ENCODE data around the gene BABAM2.

GRCh38 chr2:28327956-28328922 lies 437.7 kb downstream of the BABAM2 start:
- TF ChIP-seq EP300 (IDR thresholded peaks at IDR 0.05) (peak in 1 of 2 donors; percentile 72), CTCF (IDR thresholded peaks at IDR 0.05) (no peak), POLR2A (IDR thresholded peaks at IDR 0.05) (no peak)
